Uterus (tissue), 2 donors: ENCODE results near the gene ATXN2.
A peak's percentile ranks its signal among the peaks of the same experiment; 100 is the strongest.

Experiments used
- CTCF ChIP-seq, 4 experiments: fragments of 200-600 bp in 2 of 4; fragments of 450-650 bp in 2 of 4; sonication (generic) in 2 of 4; IDR thresholded peaks; one replicate each; pipeline ENCODE4 v1.5.1; 2016 to 2019; ENCODE audit warnings: antibody characterized with exemption in 4 of 4, mild to moderate bottlenecking in 2 of 4, moderate library complexity in 1 of 4
- POLR2A ChIP-seq, 2 donors: fragments of 450-650 bp; IDR thresholded peaks; one replicate each; pipeline ENCODE4 v1.6.1; 2016; ENCODE audit warnings: antibody characterized with exemption in 2 of 2, mild to moderate bottlenecking in 1 of 2, moderate library complexity in 1 of 2

GRCh38 chr12:111642681-111643426 is 43.7 kb upstream of the ATXN2 start:
- peak in 3 of 4 experiments; percentile 18 to 46 (median 32) for TF ChIP-seq CTCF (IDR thresholded peaks at IDR 0.05)
- no peak for TF ChIP-seq POLR2A (IDR thresholded peaks at IDR 0.05)
